ENCODE measurements around the gene TP53I13.

The TP53I13 gene

DNA sequence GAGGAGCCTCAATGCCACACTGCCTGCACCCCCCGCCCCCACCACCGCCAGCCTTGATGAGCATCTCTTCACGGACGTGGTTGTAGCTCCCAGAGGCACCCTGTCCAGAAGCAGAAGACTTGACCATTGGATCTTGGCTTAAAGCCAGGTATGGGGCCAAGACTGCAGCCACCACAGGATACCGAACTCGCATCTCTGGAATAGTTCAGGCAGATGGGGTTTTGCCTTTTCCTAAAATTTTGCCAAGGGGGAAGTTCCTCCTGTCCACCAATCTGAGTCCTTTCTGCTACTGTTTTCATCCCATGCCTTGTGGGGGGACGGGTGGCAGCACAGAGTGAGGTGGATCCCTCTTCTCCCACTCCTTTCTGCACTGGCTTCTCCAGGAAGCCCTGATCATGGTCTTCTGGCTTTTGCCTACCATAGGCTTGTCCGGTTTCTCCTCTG, 53.3 kb downstream of the TP53I13 start:
- Histone ChIP-seq H3K27ac (ENCODE audit: extremely low read depth, low read depth, low read length) (no peak overlapping the region; the same call in 1 of the 2 replicates), H3K9me3 (ENCODE audit: control insufficient read depth, insufficient read depth, low read depth, low read length) (no peaks in the 10 kb centered on the region), H3K4me3 (ENCODE audit: low read depth, low read length) (peak overlapping the region; percentile 75; the same call in 1 of the 2 replicates), H3K4me1 (ENCODE audit: control insufficient read depth, insufficient read depth, low read length) (peaks cover 12% of the 10 kb centered on the region), H3K36me3 (ENCODE audit: control insufficient read depth in 2 of 2, insufficient read depth in 1 of 2, low read length in 2 of 2) (no peaks in the 10 kb centered on the region)
- POLR2A ChIA-PET, result interaction anchor here (1.1 to 2.0 kb wide), 2 partner anchors 17 to 30 kb away, joined by 3 to 7 read pairs; no protein-coding TSS in a partner anchor
- CTCF ChIA-PET, result interaction anchor here (0.6 to 2.7 kb wide), 5 partner anchors 17 to 656 kb away, joined by 3 to 9 read pairs (median 6); no protein-coding TSS in a partner anchor
- TF ChIP-seq ZSCAN16 (tag by site-specific recombination; IDR thresholded peaks at IDR 0.05) (no peak), BCL11A (tag by site-specific recombination; IDR thresholded peaks at IDR 0.05; ENCODE audit: low read depth) (no peak), ZBTB17 (tag by site-specific recombination; IDR thresholded peaks at IDR 0.05) (peak; percentile 25; the same call in 1 of the 2 replicates), ZSCAN30 (tag by site-specific recombination; IDR thresholded peaks at IDR 0.05) (peak; percentile 68), ZNF391 (tag by site-specific recombination; IDR thresholded peaks at IDR 0.05; ENCODE audit: borderline replicate concordance, low read depth) (peak; percentile 21; the same call in 1 of the 2 replicates)
- TF ChIP-seq, protein P1, sequence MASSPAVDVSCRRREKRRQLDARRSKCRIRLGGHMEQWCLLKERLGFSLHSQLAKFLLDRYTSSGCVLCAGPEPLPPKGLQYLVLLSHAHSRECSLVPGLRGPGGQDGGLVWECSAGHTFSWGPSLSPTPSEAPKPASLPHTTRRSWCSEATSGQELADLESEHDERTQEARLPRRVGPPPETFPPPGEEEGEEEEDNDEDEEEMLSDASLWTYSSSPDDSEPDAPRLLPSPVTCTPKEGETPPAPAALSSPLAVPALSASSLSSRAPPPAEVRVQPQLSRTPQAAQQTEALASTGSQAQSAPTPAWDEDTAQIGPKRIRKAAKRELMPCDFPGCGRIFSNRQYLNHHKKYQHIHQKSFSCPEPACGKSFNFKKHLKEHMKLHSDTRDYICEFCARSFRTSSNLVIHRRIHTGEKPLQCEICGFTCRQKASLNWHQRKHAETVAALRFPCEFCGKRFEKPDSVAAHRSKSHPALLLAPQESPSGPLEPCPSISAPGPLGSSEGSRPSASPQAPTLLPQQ (tag by site-specific recombination; IDR thresholded peaks at IDR 0.05), result no peak
- TF ChIP-seq, protein P2, sequence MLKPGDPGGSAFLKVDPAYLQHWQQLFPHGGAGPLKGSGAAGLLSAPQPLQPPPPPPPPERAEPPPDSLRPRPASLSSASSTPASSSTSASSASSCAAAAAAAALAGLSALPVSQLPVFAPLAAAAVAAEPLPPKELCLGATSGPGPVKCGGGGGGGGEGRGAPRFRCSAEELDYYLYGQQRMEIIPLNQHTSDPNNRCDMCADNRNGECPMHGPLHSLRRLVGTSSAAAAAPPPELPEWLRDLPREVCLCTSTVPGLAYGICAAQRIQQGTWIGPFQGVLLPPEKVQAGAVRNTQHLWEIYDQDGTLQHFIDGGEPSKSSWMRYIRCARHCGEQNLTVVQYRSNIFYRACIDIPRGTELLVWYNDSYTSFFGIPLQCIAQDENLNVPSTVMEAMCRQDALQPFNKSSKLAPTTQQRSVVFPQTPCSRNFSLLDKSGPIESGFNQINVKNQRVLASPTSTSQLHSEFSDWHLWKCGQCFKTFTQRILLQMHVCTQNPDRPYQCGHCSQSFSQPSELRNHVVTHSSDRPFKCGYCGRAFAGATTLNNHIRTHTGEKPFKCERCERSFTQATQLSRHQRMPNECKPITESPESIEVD (tag by site-specific recombination; IDR thresholded peaks at IDR 0.05), result no peak
- TF ChIP-seq, protein P3, sequence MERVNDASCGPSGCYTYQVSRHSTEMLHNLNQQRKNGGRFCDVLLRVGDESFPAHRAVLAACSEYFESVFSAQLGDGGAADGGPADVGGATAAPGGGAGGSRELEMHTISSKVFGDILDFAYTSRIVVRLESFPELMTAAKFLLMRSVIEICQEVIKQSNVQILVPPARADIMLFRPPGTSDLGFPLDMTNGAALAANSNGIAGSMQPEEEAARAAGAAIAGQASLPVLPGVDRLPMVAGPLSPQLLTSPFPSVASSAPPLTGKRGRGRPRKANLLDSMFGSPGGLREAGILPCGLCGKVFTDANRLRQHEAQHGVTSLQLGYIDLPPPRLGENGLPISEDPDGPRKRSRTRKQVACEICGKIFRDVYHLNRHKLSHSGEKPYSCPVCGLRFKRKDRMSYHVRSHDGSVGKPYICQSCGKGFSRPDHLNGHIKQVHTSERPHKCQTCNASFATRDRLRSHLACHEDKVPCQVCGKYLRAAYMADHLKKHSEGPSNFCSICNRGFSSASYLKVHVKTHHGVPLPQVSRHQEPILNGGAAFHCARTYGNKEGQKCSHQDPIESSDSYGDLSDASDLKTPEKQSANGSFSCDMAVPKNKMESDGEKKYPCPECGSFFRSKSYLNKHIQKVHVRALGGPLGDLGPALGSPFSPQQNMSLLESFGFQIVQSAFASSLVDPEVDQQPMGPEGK (tag by site-specific recombination; IDR thresholded peaks at IDR 0.05), result peak; percentile 10; the same call in 1 of the 2 replicates

Data from HEK293 (cell line).